ENCODE data around the gene LCN6. TPM values are rescaled to one million over a fixed set of nuclear protein-coding genes. Genes with fewer than 3 reads are reported as not detected.
A peak's percentile ranks its signal among the peaks of the same experiment; 100 is the strongest.

LCN6 gene
- total and polyA plus RNA-seq, 2 donors (not counting 1 experiment from before 2014, with no cell fraction given) = 0.18 TPM; not detected in 1

DNA sequence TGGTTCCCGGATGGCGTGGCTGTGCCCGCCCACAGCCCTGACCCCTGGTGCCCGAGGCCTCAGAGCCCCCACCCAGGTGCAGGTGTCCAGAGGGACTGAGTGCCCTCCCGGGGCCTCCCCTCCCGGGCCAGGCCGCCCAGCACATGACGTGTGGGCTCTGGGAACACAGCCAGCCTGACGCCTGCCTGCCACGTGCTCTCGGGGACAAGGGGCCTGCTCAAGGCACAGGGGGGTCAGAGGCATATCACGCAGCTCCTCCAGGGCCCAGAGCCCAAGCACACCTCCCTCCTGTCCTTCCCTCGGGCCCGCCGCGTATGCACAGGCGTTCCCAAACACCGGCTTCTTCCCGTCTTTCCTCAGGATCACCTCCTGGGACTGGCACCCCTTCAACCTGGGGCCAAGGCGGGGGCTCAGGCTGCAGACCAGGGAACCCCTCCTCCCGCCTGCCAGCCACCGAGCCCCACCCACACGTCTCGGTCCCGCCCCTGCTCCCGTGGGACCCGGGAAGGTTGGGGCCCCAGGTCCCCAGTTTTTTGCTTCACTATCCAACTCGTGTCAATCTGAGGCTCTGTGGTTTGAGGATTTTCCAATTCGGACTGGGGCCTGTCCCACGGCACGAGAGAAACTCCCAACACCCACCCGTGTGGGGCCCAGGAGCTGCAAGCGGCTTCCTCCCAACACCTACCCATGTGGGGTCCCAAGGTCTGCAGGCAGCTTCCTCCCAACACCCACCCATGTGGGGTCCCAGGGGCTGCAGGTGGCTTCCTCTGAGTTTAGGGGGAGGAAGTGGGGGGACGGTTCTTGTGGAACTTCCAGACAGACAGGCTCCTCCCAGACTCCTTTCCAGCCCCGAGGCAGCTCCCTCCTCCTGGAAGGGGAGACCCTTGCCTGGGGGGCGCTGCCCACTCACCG, 7.1 kb downstream of the LCN6 start:
- Histone ChIP-seq H3K27ac (ENCODE audit: low read length in 2 of 2) (peak overlapping the region; percentile 82 to 83), H3K4me2 (replicated peaks; ENCODE audit: low read depth, low read length, poor library complexity, severe bottlenecking) (peak overlapping the region; percentile 91), H3K79me2 (ENCODE audit: control insufficient read depth, insufficient read depth, low read length) (peaks cover 36% of the 10 kb centered on the region), H4K20me1 (ENCODE audit: control insufficient read depth, insufficient read depth, low read length, poor library complexity, severe bottlenecking) (peaks cover 32% of the 10 kb centered on the region), H2AFZ (ENCODE audit: insufficient read depth, low read depth, low read length, poor library complexity, severe bottlenecking) (peak overlapping the region; percentile 80), H3K4me3 (ENCODE audit: control extremely low read depth in 1 of 5, extremely low read depth in 1 of 5, insufficient read depth in 1 of 5, low read depth in 2 of 5, low read length in 4 of 5) (peak overlapping the region; percentile 31 to 97 (median 77)), H3K9me3 (ENCODE audit: control extremely low read depth in 1 of 3, control insufficient read depth in 2 of 3, insufficient read depth in 1 of 3, low read length in 2 of 3) (no peaks in the 10 kb centered on the region), H3K4me1 (ENCODE audit: control insufficient read depth in 2 of 2, insufficient read depth in 2 of 2, low read length in 2 of 2) (peaks cover 22 to 41% of the 10 kb centered on the region in 2 donors), H3K27me3 (replicated peaks in 1 of 4; ENCODE audit: control extremely low read depth in 1 of 4, control insufficient read depth in 3 of 4, insufficient read depth in 4 of 4, low read length in 3 of 4) (no peaks in the 10 kb centered on the region), H3K9ac (ENCODE audit: low read length) (peak overlapping the region; percentile 94), H3K36me3 (replicated peaks in 1 of 2; ENCODE audit: control extremely low read depth in 1 of 2, control insufficient read depth in 1 of 2, extremely low read depth in 1 of 2, insufficient read depth in 2 of 2, low read length in 1 of 2) (peaks cover 0 to 19% of the 10 kb centered on the region in 2 experiments)
- WGBS (ENCODE audit: insufficient coverage) = 22% methylated on average over 32 of the region's 37 CpGs
- POLR2A ChIA-PET = interaction anchor here (0.6 to 3.4 kb wide), 8 partner anchors 9 to 59 kb away, joined by 3 to 53 read pairs (median 8); partner anchors contain the start of gene LCN8
- Mint-ChIP-seq H3K9me3 (ENCODE audit: insufficient read depth) (no peaks in the 10 kb centered on the region), H3K27ac (peak overlapping the region; percentile 94), H3K4me1 (peaks cover 38% of the 10 kb centered on the region), H3K27me3 (no peaks in the 10 kb centered on the region), H3K4me3 (peak overlapping the region; percentile 91)
- TF ChIP-seq, protein P1, sequence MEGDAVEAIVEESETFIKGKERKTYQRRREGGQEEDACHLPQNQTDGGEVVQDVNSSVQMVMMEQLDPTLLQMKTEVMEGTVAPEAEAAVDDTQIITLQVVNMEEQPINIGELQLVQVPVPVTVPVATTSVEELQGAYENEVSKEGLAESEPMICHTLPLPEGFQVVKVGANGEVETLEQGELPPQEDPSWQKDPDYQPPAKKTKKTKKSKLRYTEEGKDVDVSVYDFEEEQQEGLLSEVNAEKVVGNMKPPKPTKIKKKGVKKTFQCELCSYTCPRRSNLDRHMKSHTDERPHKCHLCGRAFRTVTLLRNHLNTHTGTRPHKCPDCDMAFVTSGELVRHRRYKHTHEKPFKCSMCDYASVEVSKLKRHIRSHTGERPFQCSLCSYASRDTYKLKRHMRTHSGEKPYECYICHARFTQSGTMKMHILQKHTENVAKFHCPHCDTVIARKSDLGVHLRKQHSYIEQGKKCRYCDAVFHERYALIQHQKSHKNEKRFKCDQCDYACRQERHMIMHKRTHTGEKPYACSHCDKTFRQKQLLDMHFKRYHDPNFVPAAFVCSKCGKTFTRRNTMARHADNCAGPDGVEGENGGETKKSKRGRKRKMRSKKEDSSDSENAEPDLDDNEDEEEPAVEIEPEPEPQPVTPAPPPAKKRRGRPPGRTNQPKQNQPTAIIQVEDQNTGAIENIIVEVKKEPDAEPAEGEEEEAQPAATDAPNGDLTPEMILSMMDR (IDR thresholded peaks at IDR 0.05) = no peak
- no peak for TF ChIP-seq EZH2 (IDR thresholded peaks at IDR 0.05; ENCODE audit: borderline replicate concordance, insufficient read depth, low read depth, low read length, poor library complexity, severe bottlenecking)
- CTCF ChIA-PET = interaction anchor here (0.9 to 3.9 kb wide), 7 partner anchors 13 to 255 kb away, joined by 3 to 46 read pairs (median 5); partner anchors contain the start of gene LCN8
- peak; percentile 28 for ATAC-seq (ENCODE audit: low read depth)
- intact Hi-C loops (cut with micrococcal nuclease) = loop anchor here (1.0 kb wide), 1 partner anchor 8 kb away; no protein-coding TSS in a partner anchor
- no peak for DNase-seq
